IMR-90 (cell line): ENCODE data around the gene CACNA2D3. TPM values are rescaled to one million over a fixed set of nuclear protein-coding genes. Genes with fewer than 3 reads are reported as not detected.

ENCODE experiments used
- ATAC-seq: fragments of 200-7000 bp; cut with Tn5 transposase; 2 replicates; pipeline ENCODE4 v1.9.1; 2020; ENCODE audit warnings: low read depth, mild to moderate bottlenecking, moderate library complexity
- BruUV-seq: library from RNA; stranded (reverse); fragments of 400-500 nt; replicated peaks from 2 replicates; lab custom pipeline; 2021; lab: Mats Ljungman, UMichigan
- CTCF ChIA-PET: fragments of 300-600 bp; formaldehyde crosslinking; extraction: SDS; loops from one replicate; lab custom pipeline; 2021; ENCODE audit warnings: antibody characterized with exemption; lab: Yijun Ruan, JAX
- POLR2A ChIA-PET: fragments of 300-600 bp; sonication (Branson Sonifier 250); formaldehyde crosslinking; loops from one replicate; lab custom pipeline; 2022; ENCODE audit warnings: antibody characterized with exemption; ENCODE audit not compliant: unreplicated experiment; lab: Charles Lee
- DNase-seq: peaks from one replicate; pipeline ENCODE4 v3.0.0; 2013
- H2AFZ ChIP-seq: replicated peaks from 2 replicates; pipeline ENCODE3; 2013; ENCODE audit warnings: low read length, mild to moderate bottlenecking; ENCODE audit not compliant: poor library complexity
- H2AK5ac ChIP-seq: 2 replicates; pipeline ENCODE4 v1.6.1; 2013; ENCODE audit warnings: low read depth, low read length, inconsistent platforms
- H2AK9ac ChIP-seq: replicated peaks from 2 replicates; pipeline ENCODE3; 2013; ENCODE audit warnings: mild to moderate bottlenecking, low read depth, low read length, moderate library complexity; ENCODE audit not compliant: poor library complexity
- H2BK120ac ChIP-seq: 2 replicates; pipeline ENCODE4 v1.6.1; 2013; ENCODE audit warnings: low read depth, low read length, inconsistent platforms
- H2BK15ac ChIP-seq: 3 replicates; pipeline ENCODE4 v1.6.1; 2013; ENCODE audit warnings: low read depth, low read length, inconsistent platforms
- H2BK20ac ChIP-seq: 2 replicates; pipeline ENCODE4 v1.6.1; 2013; ENCODE audit warnings: low read depth, mild to moderate bottlenecking, inconsistent platforms, low read length, moderate library complexity
- H2BK5ac ChIP-seq: 2 replicates; pipeline ENCODE4 v1.6.1; 2013; ENCODE audit warnings: mild to moderate bottlenecking, low read depth, low read length, inconsistent platforms; ENCODE audit not compliant: poor library complexity, severe bottlenecking
- H3K14ac ChIP-seq: replicated peaks from 2 replicates; pipeline ENCODE4 v1.6.1; 2013; ENCODE audit warnings: low read depth, low read length, inconsistent platforms
- H3K18ac ChIP-seq: 2 replicates; pipeline ENCODE4 v1.6.1; 2013; ENCODE audit warnings: low read depth, low read length, control low read depth
- H3K23ac ChIP-seq: 2 replicates; pipeline ENCODE4 v1.6.1; 2013; ENCODE audit warnings: low read depth, low read length, inconsistent platforms
- H3K27ac ChIP-seq: 2 replicates; pipeline ENCODE4 v1.5.1; 2013; ENCODE audit warnings: mild to moderate bottlenecking, control low read depth, low read length; ENCODE audit not compliant: insufficient read depth
- H3K27me3 ChIP-seq: 2 replicates; pipeline ENCODE4 v1.6.1; 2013; ENCODE audit warnings: low read length; ENCODE audit not compliant: control insufficient read depth, insufficient read depth
- H3K36me3 ChIP-seq: 2 replicates; pipeline ENCODE4 v1.6.1; 2013; ENCODE audit warnings: low read length, mixed read lengths; ENCODE audit not compliant: control insufficient read depth, insufficient read depth
- H3K4ac ChIP-seq: 2 replicates; pipeline ENCODE4 v1.6.1; 2013; ENCODE audit warnings: low read depth, low read length, inconsistent platforms
- H3K4me1 ChIP-seq: 2 replicates; pipeline ENCODE4 v1.6.1; 2013; ENCODE audit warnings: low read length, mixed read lengths; ENCODE audit not compliant: control insufficient read depth, insufficient read depth
- H3K4me2 ChIP-seq: 2 replicates; pipeline ENCODE4 v1.6.1; 2013; ENCODE audit warnings: low read depth, mild to moderate bottlenecking, control low read depth, low read length, moderate library complexity
- H3K4me3 ChIP-seq: 2 replicates; pipeline ENCODE4 v1.5.1; 2013; ENCODE audit warnings: low read depth, mild to moderate bottlenecking, control low read depth, low read length, moderate library complexity; ENCODE audit not compliant: insufficient read depth
- H3K56ac ChIP-seq: 2 replicates; pipeline ENCODE4 v1.6.1; 2013; ENCODE audit warnings: low read length, inconsistent platforms; ENCODE audit not compliant: insufficient read depth; ENCODE audit errors: extremely low read depth
- H3K79me1 ChIP-seq, 2 experiments: 2 replicates each; pipeline ENCODE4 v1.6.1; 2013; ENCODE audit warnings: low read length in 2 of 2, inconsistent platforms in 1 of 2, low read depth in 1 of 2
- H3K9ac ChIP-seq: 2 replicates; pipeline ENCODE4 v1.6.1; 2013; ENCODE audit warnings: low read depth, low read length, control low read depth
- H3K9me1 ChIP-seq: 2 replicates; pipeline ENCODE4 v1.6.1; 2013; ENCODE audit warnings: low read length, inconsistent platforms; ENCODE audit not compliant: insufficient read depth
- H3K9me3 ChIP-seq: 2 replicates; pipeline ENCODE4 v1.6.1; 2013; ENCODE audit warnings: low read length; ENCODE audit not compliant: control insufficient read depth, insufficient read depth
- H4K20me1 ChIP-seq: 2 replicates; pipeline ENCODE4 v1.6.1; 2013; ENCODE audit warnings: low read length, inconsistent platforms; ENCODE audit not compliant: insufficient read depth
- H4K5ac ChIP-seq: 2 replicates; pipeline ENCODE4 v1.6.1; 2013; ENCODE audit warnings: mild to moderate bottlenecking, low read depth, low read length, control low read depth
- H4K8ac ChIP-seq, 2 experiments: 2 replicates each; pipeline ENCODE4 v1.6.1; 2013; ENCODE audit warnings: low read depth in 2 of 2, low read length in 2 of 2, control low read depth in 1 of 2, inconsistent platforms in 1 of 2
- H4K91ac ChIP-seq: 2 replicates; pipeline ENCODE4 v1.6.1; 2013; ENCODE audit warnings: low read depth, low read length, inconsistent platforms; ENCODE audit not compliant: insufficient read depth
- BHLHE40 ChIP-seq: fragments of 150-350 bp; IDR thresholded peaks from 2 replicates; pipeline ENCODE4 v1.6.1; 2016; ENCODE audit warnings: mild to moderate bottlenecking, low read depth, low read length
- CEBPB ChIP-seq: IDR thresholded peaks from 2 replicates; pipeline ENCODE4 v1.6.1; 2012; ENCODE audit warnings: low read depth, low read length, improper control_type of control experiment
- FOS ChIP-seq: fragments of 150-350 bp; IDR thresholded peaks from 2 replicates; pipeline ENCODE4 v1.6.1; 2016; ENCODE audit warnings: low read depth, low read length
- MAFK ChIP-seq: IDR thresholded peaks from 2 replicates; pipeline ENCODE4 v1.6.1; 2012; ENCODE audit warnings: low read depth, low read length, improper control_type of control experiment
- MAZ ChIP-seq: IDR thresholded peaks from 2 replicates; pipeline ENCODE4 v1.6.1; 2012; ENCODE audit warnings: low read depth, mild to moderate bottlenecking, low read length, improper control_type of control experiment, moderate library complexity, borderline replicate concordance
- MXI1 ChIP-seq: IDR thresholded peaks from 2 replicates; pipeline ENCODE4 v1.6.1; 2012; ENCODE audit warnings: low read depth, mild to moderate bottlenecking, low read length, moderate library complexity, borderline replicate concordance
- NFE2L2 ChIP-seq: fragments of 150-350 bp; IDR thresholded peaks from 2 replicates; pipeline ENCODE4 v1.6.1; 2016; ENCODE audit warnings: low read depth, mild to moderate bottlenecking, low read length
- RAD21 ChIP-seq: IDR thresholded peaks from 2 replicates; pipeline ENCODE4 v1.6.1; 2012; ENCODE audit warnings: low read length, improper control_type of control experiment
- RCOR1 ChIP-seq: IDR thresholded peaks from 2 replicates; pipeline ENCODE4 v1.6.1; 2012; ENCODE audit warnings: mild to moderate bottlenecking, low read length, improper control_type of control experiment; ENCODE audit not compliant: insufficient replicate concordance
- RFX5 ChIP-seq: IDR thresholded peaks from 2 replicates; pipeline ENCODE4 v1.8.0; 2012; ENCODE audit warnings: low read depth, mild to moderate bottlenecking, low read length, moderate library complexity
- SMC3 ChIP-seq: fragments of 150-350 bp; IDR thresholded peaks from 2 replicates; pipeline ENCODE4 v1.6.1; 2016; ENCODE audit warnings: low read depth, mild to moderate bottlenecking, antibody characterized with exemption, low read length, moderate library complexity
- USF2 ChIP-seq: fragments of 150-350 bp; IDR thresholded peaks from 2 replicates; pipeline ENCODE4 v1.6.1; 2017; ENCODE audit warnings: mild to moderate bottlenecking, antibody characterized with exemption, low read length, low read depth
- WGBS, 2 experiments: methylation state at CpG; one replicate each; pipeline versions ENCODE4 v1.1.5 to v1.1.7; 2013; ENCODE audit warnings: missing lambda C conversion rate in 2 of 2; ENCODE audit not compliant: insufficient read length in 1 of 2; ENCODE audit errors: extremely low coverage in 2 of 2; 5-methylcytosine and 5-hydroxymethylcytosine counted together
- dilution Hi-C: fragments of 300-500 bp; cut with HindIII; formaldehyde crosslinking; loops from one replicate; pipeline ENCODE4 v1.14.3; 2018; ENCODE audit warnings: low sequenced_read_pairs; ENCODE audit not compliant: unreplicated experiment
- in situ Hi-C: fragments of 300-500 bp; cut with MboI; formaldehyde crosslinking; loops from 3 replicates; pipeline ENCODE4 v1.14.3; 2019; ENCODE audit warnings: low sequenced_read_pairs, inconsistent platforms, mixed read lengths
- intact Hi-C: fragments of 100-400 bp; cut with micrococcal nuclease; formaldehyde crosslinking; loops from 2 replicates; pipeline ENCODE4 v1.10.0; 2022
- polyA plus RNA-seq, 3 experiments: library from polyadenylated mRNA; depleted of rRNA; stranded (reverse); fragments of >200 nt; gene quantifications; 2 replicates each; pipeline ENCODE4 v1.2.3, GENCODE V29; 2012; ENCODE audit warnings: low replicate concordance in 1 of 3
- total RNA-seq: library from RNA; depleted of rRNA; stranded (reverse); fragments of >200 nt; gene quantifications from 2 replicates; pipeline ENCODE4 v1.2.3, GENCODE V29; 2012

The CACNA2D3 gene
- total and polyA plus RNA-seq, 2 of the 4 experiments (the other 2 are of a cell fraction), result 0.36 to 0.41 TPM

GRCh38 chr3:54891540-54891897 is 769.2 kb downstream of the CACNA2D3 start (continued):
- TF ChIP-seq CEBPB, result no peak

- Histone ChIP-seq H2BK15ac (peak overlapping the region; percentile 39; the same call in 2 of the 3 replicates), H4K8ac (peak overlapping the region; percentile 38 to 65; a peak in 3 of 4 replicates), H3K9me3 (no peaks in the 10 kb centered on the region), H4K91ac (peak overlapping the region; percentile 85), H3K27me3 (no peaks in the 10 kb centered on the region), H2BK20ac (peak overlapping the region; percentile 68), H2BK120ac (peak overlapping the region; percentile 70), H2BK5ac (peak overlapping the region; percentile 56), H3K14ac (peak overlapping the region; percentile 21), H3K56ac (peak overlapping the region; percentile 13; the same call in 1 of the 2 replicates), H3K9me1 (peaks cover 13% of the 10 kb centered on the region), H3K18ac (peak overlapping the region; percentile 65), H3K4me3 (no peak overlapping the region), H3K4me2 (no peak overlapping the region), H2AK9ac (peak overlapping the region; percentile 70), H3K23ac (peak overlapping the region; percentile 50), H2AK5ac (peak overlapping the region; percentile 88), H3K27ac (peak overlapping the region; percentile 50; the same call in 1 of the 2 replicates), H3K36me3 (no peaks in the 10 kb centered on the region), H3K4me1 (peaks cover 16% of the 10 kb centered on the region), H4K5ac (peak overlapping the region; percentile 65), H4K20me1 (no peaks in the 10 kb centered on the region), H3K79me1 (no peaks in the 10 kb centered on the region), H3K4ac (peak overlapping the region; percentile 70), H3K9ac (no peak overlapping the region), H2AFZ (no peak overlapping the region)
- ChIA-PET CTCF (interaction anchor here (0.8 kb wide), 1 partner anchor 7 kb away, joined by 3 read pairs; no protein-coding TSS in a partner anchor), POLR2A (no interaction called here)
- intact Hi-C loops (no loop called here), dilution Hi-C loops (no loop called here), in situ Hi-C loops (no loop called here)
- no TSS peak for BruUV-seq
- WGBS, 2 experiments, result no CpG with 5 or more reads among the region's 2 CpGs
- TF ChIP-seq MAZ, result no peak
- TF ChIP-seq FOS, result no peak
- no peak for TF ChIP-seq RCOR1
- no peak for TF ChIP-seq SMC3
- no peak for TF ChIP-seq MXI1
- TF ChIP-seq NFE2L2, result no peak
- TF ChIP-seq RAD21, result no peak
- TF ChIP-seq RFX5, result no peak
- no peak for TF ChIP-seq MAFK
- TF ChIP-seq USF2, result no peak
- no peak for TF ChIP-seq BHLHE40
- no peak for DNase-seq
- ATAC-seq, result no peak
Measured at GRCh38 chr3:54892168-54892567, 769.8 kb downstream of the CACNA2D3 start.
